Measurements from ENCODE around the gene IDH3B.
A peak's percentile ranks its signal among the peaks of the same experiment; 100 is the strongest.

IDH3B gene

DNA sequence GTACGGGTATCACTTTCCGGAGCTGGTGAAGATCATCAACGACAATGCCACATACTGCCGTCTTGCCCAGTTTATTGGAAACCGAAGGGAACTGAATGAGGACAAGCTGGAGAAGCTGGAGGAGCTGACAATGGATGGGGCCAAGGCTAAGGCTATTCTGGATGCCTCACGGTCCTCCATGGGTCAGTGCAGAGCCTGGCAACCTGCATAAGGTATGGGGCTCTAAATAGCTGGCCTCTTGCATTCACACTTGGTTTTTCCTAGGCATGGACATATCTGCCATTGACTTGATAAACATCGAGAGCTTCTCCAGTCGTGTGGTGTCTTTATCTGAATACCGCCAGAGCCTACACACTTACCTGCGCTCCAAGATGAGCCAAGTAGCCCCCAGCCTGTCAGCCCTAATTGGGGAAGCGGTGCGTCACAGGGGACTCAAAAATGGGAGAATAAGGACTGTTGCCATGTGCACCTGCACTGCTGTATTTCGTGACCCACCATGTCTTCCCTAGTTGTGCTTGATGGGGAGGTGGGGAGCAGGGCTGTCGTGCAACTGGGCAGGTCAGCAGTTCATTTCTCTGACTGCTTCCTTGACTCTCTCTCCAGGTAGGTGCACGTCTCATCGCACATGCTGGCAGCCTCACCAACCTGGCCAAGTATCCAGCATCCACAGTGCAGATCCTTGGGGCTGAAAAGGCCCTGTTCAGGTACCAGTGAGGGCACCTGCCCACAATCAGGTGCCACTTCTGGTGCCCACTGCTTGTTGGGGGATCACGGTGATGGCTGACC, 8.5 kb downstream of the IDH3B start:
- no peak for DNase-seq

DNA sequence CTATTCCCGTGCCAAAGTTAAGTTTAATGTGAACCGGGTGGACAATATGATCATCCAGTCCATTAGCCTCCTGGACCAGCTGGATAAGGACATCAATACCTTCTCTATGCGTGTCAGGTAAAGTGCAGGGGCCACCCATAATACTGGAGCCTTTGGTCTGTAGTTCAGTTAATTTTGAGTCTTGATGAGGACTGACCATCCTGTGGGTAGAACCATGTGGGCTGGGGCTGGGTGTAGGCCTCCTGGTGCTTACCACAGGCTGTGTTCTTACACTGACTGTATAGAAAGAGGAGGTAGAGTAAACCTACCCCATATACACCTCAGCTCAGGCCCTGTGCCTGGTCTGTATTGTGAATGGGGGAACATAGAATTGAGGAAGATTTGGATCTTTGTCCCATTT, 9.2 kb downstream of the IDH3B start:
- DNase-seq: no peak

- no peak for DNase-seq
These were observed 9.6 kb downstream of the IDH3B start for GRCh38 chr20:2654384-2654822.

- DNase-seq: no peak
These were observed 10.2 kb downstream of the IDH3B start for GRCh38 chr20:2653556-2654383.

- DNase-seq: peak; percentile 20
These were observed 11.1 kb downstream of the IDH3B start for GRCh38 chr20:2652724-2653555.

DNA sequence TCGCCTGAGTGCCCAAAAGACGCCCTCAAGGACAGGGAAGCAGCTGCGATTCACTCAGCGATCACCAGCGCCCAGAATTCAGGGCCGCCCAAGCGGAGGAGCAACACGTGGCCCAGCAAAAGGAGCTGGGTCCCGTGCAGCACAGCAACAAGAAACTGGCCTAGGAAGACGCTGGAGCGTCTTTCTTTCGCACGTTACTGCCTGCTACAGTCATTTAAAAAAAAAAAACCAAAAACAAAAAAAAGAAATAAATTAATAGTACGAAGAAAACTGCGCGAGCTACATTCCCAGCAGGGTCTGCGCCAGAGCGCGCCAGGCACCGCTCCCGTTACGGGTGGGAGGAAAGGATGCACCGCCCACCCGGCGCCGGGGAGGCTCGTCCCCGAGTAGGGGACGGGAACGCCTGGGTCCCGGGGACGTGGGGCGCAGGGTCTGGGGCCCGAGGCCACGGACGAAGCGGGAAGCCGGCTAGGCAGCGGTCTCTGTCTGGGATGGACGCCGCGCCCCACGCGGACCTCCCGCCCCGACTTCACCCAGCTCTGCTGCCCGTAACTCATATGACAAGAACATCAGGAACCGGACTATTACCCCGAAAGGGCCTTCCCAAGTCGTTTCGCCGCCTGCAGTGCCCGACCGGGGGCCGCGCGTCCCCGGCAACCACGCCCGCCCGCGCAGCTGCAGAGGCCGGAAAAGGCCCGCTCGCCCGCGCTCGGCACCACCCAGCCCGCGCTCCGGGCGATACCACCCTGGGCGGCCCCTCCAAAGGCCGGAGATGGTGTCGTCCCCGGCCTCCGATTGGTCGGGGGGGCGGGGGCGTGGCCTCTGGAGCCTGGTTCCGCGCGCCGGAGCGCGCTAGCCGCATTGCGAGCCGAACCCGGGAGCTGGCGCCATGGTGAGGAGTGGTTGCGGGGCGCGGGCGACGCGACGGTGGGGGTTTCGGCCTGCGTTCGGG, 12.0 kb downstream of the IDH3B start, which contains the start of gene NOP56:
Gene NOP56, plus strand, starts transcription at position 861 of the 952 bp plus-strand sequence. Its CDS starts 29 bp downstream, at position 890.
- DNase-seq: peak; percentile 95

GRCh38 chr20:2643708-2644107, 20.3 kb downstream of the IDH3B start:
- DNase-seq: no peak

GRCh38 chr20:2640899-2641298, 23.1 kb downstream of the IDH3B start:
- DNase-seq: no peak

- DNase-seq: no peak
These were observed 23.8 kb downstream of the IDH3B start for GRCh38 chr20:2640260-2640659.

- peak; percentile 15 for DNase-seq
These were observed 26.8 kb downstream of the IDH3B start for GRCh38 chr20:2637246-2637645.

DNA sequence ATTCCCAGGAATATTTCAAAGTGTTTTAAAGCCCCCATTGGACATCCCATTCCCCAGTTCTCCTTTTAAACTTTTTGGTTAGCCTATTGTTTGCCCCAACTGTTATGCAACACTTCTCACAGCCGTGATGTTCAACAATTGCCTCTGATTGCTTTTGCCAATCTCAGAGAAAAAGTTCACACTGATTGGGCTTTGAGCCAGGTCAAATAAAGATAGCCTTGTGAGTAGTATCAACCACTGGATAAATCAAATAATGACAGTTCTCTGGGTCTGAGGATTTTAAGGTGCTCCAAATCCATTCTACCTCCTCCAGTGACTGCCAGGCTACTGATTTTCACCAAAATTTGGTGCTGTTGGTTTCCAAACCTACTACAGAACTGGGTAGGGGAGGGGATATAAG, 30.6 kb downstream of the IDH3B start:
- DNase-seq: no peak

GRCh38 chr20:2631228-2631627, 32.8 kb downstream of the IDH3B start:
- DNase-seq: no peak

DNA sequence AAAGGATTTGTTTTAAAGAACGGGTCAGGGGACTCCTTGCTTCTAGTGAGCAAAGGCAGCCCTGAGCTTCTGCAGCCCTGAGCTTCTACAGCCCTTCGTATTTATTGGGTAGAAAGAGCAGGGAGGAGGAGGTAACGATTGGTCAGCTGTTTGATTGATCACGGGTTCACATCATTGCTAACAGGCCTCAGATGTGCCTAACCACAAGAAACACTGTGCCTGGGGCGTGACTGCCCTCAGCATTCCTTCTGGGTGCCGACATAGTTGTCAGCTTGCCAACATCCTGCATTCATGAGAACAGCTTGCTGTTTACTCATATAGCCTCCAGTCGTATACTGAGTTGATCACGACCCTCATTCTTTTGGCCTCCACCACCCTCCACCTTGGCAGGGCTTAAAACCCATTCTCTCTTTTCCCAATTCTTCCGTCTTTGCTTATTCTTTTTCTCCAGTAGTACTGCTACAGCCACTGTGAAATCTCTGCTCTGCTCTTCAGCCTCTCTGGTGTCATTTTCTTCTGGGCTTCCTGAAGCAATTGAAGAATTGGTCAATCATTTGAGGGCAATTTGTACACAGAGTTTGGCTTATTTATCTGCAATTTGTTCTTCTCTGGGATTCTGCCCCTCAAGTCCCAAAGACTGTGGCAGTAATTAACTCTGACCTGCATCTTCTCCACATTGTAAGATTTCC, 37.0 kb downstream of the IDH3B start:
- DNase-seq: no peak

- no peak for DNase-seq
These were observed 39.0 kb downstream of the IDH3B start for GRCh38 chr20:2625062-2625461.

DNA sequence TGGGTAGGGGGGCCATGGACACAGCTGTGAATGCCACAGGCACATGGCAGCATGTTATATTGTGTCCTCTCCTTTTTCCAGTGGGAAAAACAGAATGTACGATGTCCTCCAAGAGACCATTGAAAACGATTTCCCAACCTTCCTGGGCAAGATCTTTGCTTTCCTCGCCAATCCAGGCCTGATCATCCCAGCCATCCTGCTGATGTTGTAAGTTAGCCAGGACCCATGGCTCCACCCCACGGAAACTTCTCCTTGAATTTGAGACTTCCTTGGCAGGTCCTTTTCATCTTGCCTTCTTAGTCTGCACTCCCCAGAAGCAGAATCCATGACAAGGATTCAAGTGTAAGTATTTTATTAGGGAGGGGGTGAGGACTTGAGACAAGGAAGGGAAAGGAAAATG, 39.8 kb downstream of the IDH3B start:
- DNase-seq: no peak

- no peak for DNase-seq
These were observed 43.9 kb downstream of the IDH3B start for GRCh38 chr20:2619961-2620595.

DNA sequence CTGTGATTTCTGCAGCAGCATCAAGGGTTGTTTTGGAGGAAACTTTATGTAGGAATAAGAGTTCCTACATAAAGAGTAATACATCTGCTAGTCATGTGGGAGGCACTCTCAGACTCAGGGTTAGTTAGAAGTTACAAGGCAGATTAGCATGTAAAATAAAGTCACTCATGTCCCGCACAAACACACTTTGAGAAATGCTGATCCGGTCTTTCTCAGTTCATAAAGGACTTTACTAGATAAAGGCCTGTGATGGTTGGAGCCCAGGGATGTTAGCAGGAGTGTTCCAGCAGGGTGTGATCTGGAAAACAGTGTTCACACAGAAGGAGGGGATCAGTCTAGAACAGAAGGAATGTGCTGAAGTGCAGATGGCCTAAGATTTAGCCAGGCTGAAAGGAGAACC, 44.7 kb downstream of the IDH3B start:
- DNase-seq: no peak

GRCh38 chr20:2618815-2619214, 45.2 kb downstream of the IDH3B start:
- no peak for DNase-seq

GRCh38 chr20:2617099-2617714, 46.8 kb downstream of the IDH3B start:
- no peak for DNase-seq

GRCh38 chr20:2616634-2617033, 47.4 kb downstream of the IDH3B start:
- DNase-seq: no peak
